Keratinocyte (primary cell): ENCODE measurements around the gene MRTFA. TPM values are rescaled to one million over a fixed set of nuclear protein-coding genes. Genes with fewer than 3 reads are reported as not detected.

ENCODE experiments used
- DNase-seq: peaks from one replicate; pipeline ENCODE4 v3.0.0-alpha.2; 2011; ENCODE audit warnings: low read depth, missing footprints, low spot score
- FAIRE-seq: peaks from 2 replicates; lab custom pipeline; 2011; peaks lifted over from hg19 to GRCh38; lab: Jason Lieb, UNC
- H2AFZ ChIP-seq: 2 replicates; pipeline ENCODE4 v1.6.0; 2012; ENCODE audit warnings: low read length, control low read depth, inconsistent platforms; ENCODE audit not compliant: control insufficient read depth
- H3K27ac ChIP-seq: 2 replicates; pipeline ENCODE4 v1.5.1; 2011; ENCODE audit warnings: low read length; ENCODE audit not compliant: control insufficient read depth, insufficient read depth
- H3K27me3 ChIP-seq: 3 replicates; pipeline ENCODE4 v1.6.0; 2011; ENCODE audit warnings: low read length; ENCODE audit not compliant: control insufficient read depth, insufficient read depth; ENCODE audit errors: extremely low read depth
- H3K36me3 ChIP-seq, 2 experiments: 2 replicates in 1 of 2; 3 replicates in 1 of 2; pipeline ENCODE4 v1.5.1; 2011; ENCODE audit warnings: low read length in 2 of 2, mild to moderate bottlenecking in 1 of 2; ENCODE audit not compliant: control insufficient read depth in 2 of 2, insufficient read depth in 2 of 2; ENCODE audit errors: extremely low read depth in 1 of 2
- H3K4me1 ChIP-seq: 3 replicates; pipeline ENCODE4 v1.5.1; 2011; ENCODE audit warnings: low read length; ENCODE audit not compliant: control insufficient read depth, insufficient read depth; ENCODE audit errors: extremely low read depth
- H3K4me2 ChIP-seq: 3 replicates; pipeline ENCODE4 v1.6.0; 2011; ENCODE audit warnings: low read depth, low read length; ENCODE audit not compliant: control insufficient read depth, insufficient read depth; ENCODE audit errors: extremely low read depth
- H3K4me3 ChIP-seq, 3 experiments: fragments of 200-600 bp in 1 of 3; sonication (generic) in 1 of 3; 2 replicates in 2 of 3; 3 replicates in 1 of 3; pipeline ENCODE4 v1.5.1; 2011 to 2016; ENCODE audit warnings: low read length in 3 of 3, mild to moderate bottlenecking in 3 of 3, control low read depth in 2 of 3, inconsistent platforms in 1 of 3, low read depth in 1 of 3, mixed read lengths in 1 of 3, mixed run types in 1 of 3, moderate library complexity in 1 of 3; ENCODE audit not compliant: control insufficient read depth in 2 of 3, insufficient read depth in 2 of 3; ENCODE audit errors: extremely low read depth in 1 of 3
- H3K79me2 ChIP-seq: 2 replicates; pipeline ENCODE4 v1.6.0; 2012; ENCODE audit warnings: low read length; ENCODE audit not compliant: control insufficient read depth, insufficient read depth
- H3K9ac ChIP-seq: 3 replicates; pipeline ENCODE4 v1.6.0; 2011; ENCODE audit warnings: low read length; ENCODE audit not compliant: control insufficient read depth, insufficient read depth; ENCODE audit errors: extremely low read depth
- H3K9me1 ChIP-seq: 3 replicates; pipeline ENCODE4 v1.6.0; 2011; ENCODE audit warnings: low read length; ENCODE audit not compliant: control insufficient read depth, insufficient read depth; ENCODE audit errors: extremely low read depth
- H3K9me3 ChIP-seq: 2 replicates; pipeline ENCODE4 v1.5.1; 2012; ENCODE audit warnings: low read depth, low read length; ENCODE audit not compliant: control insufficient read depth
- H4K20me1 ChIP-seq: 3 replicates; pipeline ENCODE4 v1.6.0; 2011; ENCODE audit warnings: low read length; ENCODE audit not compliant: control insufficient read depth, insufficient read depth; ENCODE audit errors: extremely low read depth
- CTCF ChIP-seq, 3 experiments: IDR thresholded peaks in 1 of 3; conservative IDR thresholded peaks in 1 of 3; optimal IDR thresholded peaks in 1 of 3; 2 replicates in 2 of 3; 3 replicates in 1 of 3; pipeline versions ENCODE3 to v1.5.1; 2011; ENCODE audit warnings: low read length in 3 of 3, mild to moderate bottlenecking in 3 of 3, moderate library complexity in 2 of 3, control low read depth in 1 of 3, inconsistent platforms in 1 of 3; ENCODE audit not compliant: insufficient read depth in 2 of 3; ENCODE audit errors: extremely low read depth in 1 of 3
- EZH2 ChIP-seq: IDR thresholded peaks from one replicate; pipeline ENCODE4 v1.6.1; 2012; ENCODE audit warnings: inconsistent platforms, mild to moderate bottlenecking, low read length, moderate library complexity
- dilution Hi-C: fragments of 300-500 bp; cut with MboI; formaldehyde crosslinking; loops from one replicate; pipeline ENCODE4 v1.7.0; 2020; ENCODE audit warnings: low sequenced_read_pairs; ENCODE audit not compliant: extremely low pct_ligation_motif_present
- polyA plus RNA-seq, 5 experiments: library from polyadenylated mRNA; depleted of rRNA in 3 of 5; stranded (reverse) in 3 of 5; stranded (forward) in 1 of 5; unstranded in 1 of 5; fragments of >200 nt; gene quantifications; 1 replicate in 1 of 5; 2 replicates in 3 of 5; 3 replicates in 1 of 5; pipeline versions ENCODE4 v1.2.1 to v1.2.3, GENCODE V29; 2011 to 2012; ENCODE audit warnings: missing spikeins in 2 of 5, low read depth in 1 of 5, low replicate concordance in 1 of 5

The MRTFA gene
- polyA plus RNA-seq, 1 donor (not counting 4 experiments of a cell fraction or from before 2014, with no cell fraction given) = 6.5 TPM

- peaks cover 16% of the 10 kb centered on the region for H3K4me1 ChIP-seq
- H3K9me1 ChIP-seq = peaks cover 2% of the 10 kb centered on the region
- H3K36me3 ChIP-seq = peaks cover 4 to 9% of the 10 kb centered on the region in 2 experiments
- no peaks in the 10 kb centered on the region for H3K27me3 ChIP-seq
- no peak overlapping the region for H3K9ac ChIP-seq
- no peak overlapping the region for H2AFZ ChIP-seq
- no peaks in the 10 kb centered on the region for H3K9me3 ChIP-seq
- H3K79me2 ChIP-seq = peaks cover 5% of the 10 kb centered on the region
- no peak for DNase-seq
- no peaks in the 10 kb centered on the region for H4K20me1 ChIP-seq
- H3K27ac ChIP-seq = no peak overlapping the region
- no peak overlapping the region for H3K4me2 ChIP-seq
- no peak for FAIRE-seq
- dilution Hi-C loops = no loop called here
- TF ChIP-seq CTCF (optimal IDR thresholded peaks at IDR 0.05 in 1 of 3, IDR thresholded peaks at IDR 0.05 in 1 of 3, conservative IDR thresholded peaks at IDR 0.05 in 1 of 3; ENCODE audit: extremely low read depth in 1 of 3, insufficient read depth in 2 of 3, low read length in 3 of 3) = no peak
- no peak for TF ChIP-seq EZH2
- no peak overlapping the region for H3K4me3 ChIP-seq
Measured at GRCh38 chr22:40394607-40395006, 241.9 kb downstream of the MRTFA start.

- Histone ChIP-seq H2AFZ (no peak overlapping the region), H3K9me3 (no peaks in the 10 kb centered on the region), H3K36me3 (peaks cover 4 to 9% of the 10 kb centered on the region in 2 experiments), H3K4me2 (no peak overlapping the region), H3K9ac (no peak overlapping the region), H4K20me1 (no peaks in the 10 kb centered on the region), H3K79me2 (peaks cover 1% of the 10 kb centered on the region), H3K9me1 (peaks cover 2% of the 10 kb centered on the region), H3K4me3 (no peak overlapping the region), H3K27me3 (no peaks in the 10 kb centered on the region), H3K4me1 (peaks cover 14% of the 10 kb centered on the region), H3K27ac (no peak overlapping the region)
- dilution Hi-C loops = no loop called here
- DNase-seq (no peak), FAIRE-seq (no peak)
- TF ChIP-seq EZH2 (no peak), CTCF (optimal IDR thresholded peaks at IDR 0.05 in 1 of 3, IDR thresholded peaks at IDR 0.05 in 1 of 3, conservative IDR thresholded peaks at IDR 0.05 in 1 of 3; ENCODE audit: extremely low read depth in 1 of 3, insufficient read depth in 2 of 3, low read length in 3 of 3) (no peak)
Measured at GRCh38 chr22:40392618-40393017, 243.9 kb downstream of the MRTFA start.
